K562 (cell line): ENCODE results near the gene ROR2. TPM values are rescaled to one million over a fixed set of nuclear protein-coding genes. Genes with fewer than 3 reads are reported as not detected.

Experiments
- ETS2 ChIP-seq: IDR thresholded peaks from 2 replicates; pipeline ENCODE4 v1.6.1; 2016; ENCODE audit warnings: borderline replicate concordance, missing genetic modification characterization, mild to moderate bottlenecking, moderate library complexity, missing compliant biosample characterization; ENCODE audit not compliant: poor library complexity, severe bottlenecking
- FOXP1 ChIP-seq: sonication (generic); formaldehyde crosslinking; IDR thresholded peaks from 2 replicates; pipeline ENCODE4 v1.8.0; 2022; ENCODE audit warnings: mild to moderate bottlenecking, missing genetic modification reagents
- HMGXB4 ChIP-seq: sonication (generic); formaldehyde crosslinking; IDR thresholded peaks from 2 replicates; pipeline ENCODE4 v1.8.1; 2023; ENCODE audit warnings: mild to moderate bottlenecking, missing genetic modification reagents
- LARP7 ChIP-seq: fragments of 450-650 bp; IDR thresholded peaks from 2 replicates; pipeline ENCODE4 v1.6.1; 2016
- MXD1 ChIP-seq: fragments of 250-450 bp; sonication (Bioruptor Pico); IDR thresholded peaks from 2 replicates; pipeline ENCODE4 v1.8.0; 2021; ENCODE audit warnings: borderline replicate concordance, mild to moderate bottlenecking, moderate library complexity; ENCODE audit not compliant: poor library complexity, severe bottlenecking
- NCOA2 ChIP-seq, 2 experiments: fragments of 450-650 bp; IDR thresholded peaks; 2 replicates each; pipeline ENCODE4 v1.6.1; 2018; ENCODE audit warnings: mild to moderate bottlenecking in 2 of 2, moderate library complexity in 1 of 2; ENCODE audit not compliant: partially characterized antibody in 2 of 2
- NCOA6 ChIP-seq: fragments of 450-650 bp; IDR thresholded peaks from 2 replicates; pipeline ENCODE4 v1.6.1; 2017; ENCODE audit warnings: mild to moderate bottlenecking
- NFYB ChIP-seq: IDR thresholded peaks from 2 replicates; pipeline ENCODE4 v1.6.1; 2011; ENCODE audit warnings: mild to moderate bottlenecking, moderate library complexity; ENCODE audit not compliant: insufficient read length; ENCODE audit errors: extremely low read depth
- POLR2AphosphoS5 ChIP-seq: IDR thresholded peaks from 2 replicates; pipeline ENCODE4 v1.6.1; 2011; ENCODE audit warnings: mild to moderate bottlenecking, low read depth, low read length, moderate library complexity; ENCODE audit not compliant: control insufficient read depth, insufficient read depth
- PRDM10 ChIP-seq: fragments of 450-650 bp; IDR thresholded peaks from 2 replicates; pipeline ENCODE4 v1.6.1; 2018; ENCODE audit not compliant: partially characterized antibody
- SIN3B ChIP-seq: fragments of 450-650 bp; IDR thresholded peaks from 2 replicates; pipeline ENCODE4 v1.6.1; 2017; ENCODE audit warnings: low read depth, mild to moderate bottlenecking, moderate library complexity
- STAG1 ChIP-seq: sonication (generic); formaldehyde crosslinking; IDR thresholded peaks from 2 replicates; pipeline ENCODE4 v1.5.0; 2020; ENCODE audit warnings: missing genetic modification reagents, borderline replicate concordance
- TEAD1 ChIP-seq, 2 experiments: fragments of 450-650 bp in 1 of 2; sonication (generic) in 1 of 2; formaldehyde crosslinking; IDR thresholded peaks; 2 replicates each; pipeline versions ENCODE4 v1.4.0 to v1.8.0; 2020 to 2022; ENCODE audit warnings: mild to moderate bottlenecking in 2 of 2, missing genetic modification reagents in 1 of 2
- THAP7 ChIP-seq: fragments of 250-450 bp; sonication (Bioruptor Pico); IDR thresholded peaks from 2 replicates; pipeline ENCODE4 v1.5.0; 2021
- THRB ChIP-seq: fragments of 450-650 bp; formaldehyde crosslinking; conservative IDR thresholded peaks from 2 replicates; pipeline ENCODE4 v1.4.0; 2022; ENCODE audit warnings: mild to moderate bottlenecking, missing genetic modification characterization
- ZFPM2 ChIP-seq: fragments of 250-450 bp; sonication (Bioruptor Pico); IDR thresholded peaks from 2 replicates; pipeline ENCODE4 v1.5.1; 2022; ENCODE audit warnings: mild to moderate bottlenecking
- ZNF146 ChIP-seq: IDR thresholded peaks from one replicate; pipeline ENCODE4 v1.6.1; 2018; ENCODE audit warnings: missing compliant biosample characterization; ENCODE audit not compliant: unreplicated experiment
- ZNF77 ChIP-seq: fragments of 250-450 bp; sonication (Bioruptor Pico); IDR thresholded peaks from 2 replicates; pipeline ENCODE4 v1.5.0; 2020
- ZNF830 ChIP-seq: fragments of 250-450 bp; sonication (Bioruptor Pico); IDR thresholded peaks from 2 replicates; pipeline ENCODE4 v1.5.0; 2021; ENCODE audit warnings: mild to moderate bottlenecking
- polyA plus RNA-seq, 8 experiments: library from polyadenylated mRNA; depleted of rRNA in 4 of 8; stranded (reverse) in 5 of 8; unstranded in 3 of 8; fragments of >200 nt; fragmentation: Nextera tagmentation in 2 of 8; fragmentation: Illumina TruSeq in 1 of 8; extraction: Ambion mirVana in 2 of 8; extraction: Trizol in 1 of 8; gene quantifications; 2 replicates each; pipeline versions ENCODE4 v1.2.1 to v1.2.3, GENCODE V29; 2011 to 2014; ENCODE audit warnings: inconsistent platforms in 1 of 8, missing spikeins in 1 of 8
- total RNA-seq, 7 experiments: library from RNA; depleted of rRNA in 6 of 7; stranded (reverse); fragments of >200 nt in 6 of 7; fragmentation: Illumina TruSeq in 2 of 7; extraction: Trizol in 2 of 7; gene quantifications; 2 replicates each; pipeline versions ENCODE4 v1.2.1 to v1.2.3, GENCODE V29; 2011 to 2021; ENCODE audit warnings: low replicate concordance in 1 of 7

ROR2 gene
- total and polyA plus RNA-seq, 9 of the 15 experiments (the other 6 are each of a cell fraction or from before 2014, with no cell fraction given) = 5.6 to 33.8 (median 15.3) TPM

- TF ChIP-seq PRDM10 (no peak), POLR2AphosphoS5 (no peak), ZNF830 (CRISPR knock-in tag) (no peak), ZNF146 (CRISPR knock-in tag) (no peak), FOXP1 (CRISPR knock-in tag) (no peak), MXD1 (CRISPR knock-in tag) (no peak), LARP7 (peak; percentile 74; the same call in 1 of the 2 replicates), HMGXB4 (no peak), NCOA2 (IDR thresholded peaks at IDR 0.05; ENCODE audit: partially characterized antibody in 2 of 2) (no peak), TEAD1 (CRISPR knock-in tag; IDR thresholded peaks at IDR 0.05) (no peak), THRB (CRISPR knock-in tag) (no peak), ZFPM2 (CRISPR knock-in tag) (no peak), ZNF77 (CRISPR knock-in tag) (no peak), THAP7 (CRISPR knock-in tag) (no peak), STAG1 (CRISPR knock-in tag) (no peak), NCOA6 (no peak), SIN3B (no peak), NFYB (no peak), ETS2 (tag) (no peak)
Measured at GRCh38 chr9:91904588-91905236, 45.3 kb downstream of the ROR2 start (continued).
